ENCODE data around the gene MCEE. TPM values are rescaled to one million over a fixed set of nuclear protein-coding genes. Genes with fewer than 3 reads are reported as not detected.

Gene MCEE
- total RNA-seq, 3 donors from 2014 or later: 16.0 to 33.8 (median 27.5) TPM

DNA sequence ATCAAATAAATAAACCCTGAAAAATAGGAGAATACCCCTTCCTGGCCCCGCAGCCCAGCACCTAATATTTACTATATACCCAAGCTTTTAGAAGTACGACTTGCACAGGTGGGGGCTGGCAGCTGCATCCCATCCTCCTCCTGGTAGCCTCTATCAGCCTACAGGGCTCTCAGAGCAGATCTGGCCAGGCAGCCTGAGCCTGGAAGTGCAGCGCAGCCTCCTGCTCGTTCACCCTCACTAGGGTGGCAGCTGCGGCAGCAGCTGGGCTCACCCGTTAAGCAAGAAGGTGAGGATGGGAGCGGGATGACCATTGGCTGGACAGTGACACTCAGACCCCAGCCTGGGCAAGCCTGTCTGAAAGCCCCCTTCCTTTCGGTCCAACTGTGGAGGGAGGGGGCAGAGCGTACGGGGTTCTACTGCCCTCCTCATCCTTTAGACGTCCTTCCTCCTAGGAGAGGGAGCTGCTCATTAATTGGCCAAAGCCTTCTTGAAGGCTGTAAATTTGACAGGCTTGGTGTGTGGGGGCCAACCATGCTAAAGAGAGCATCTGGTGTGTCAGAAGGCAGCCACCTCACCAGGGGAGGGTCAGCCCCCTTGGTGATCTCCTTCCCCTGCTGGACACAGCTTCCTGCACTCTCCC, 23.7 kb upstream of the MCEE start:
- no peaks in the 10 kb centered on the region for H3K4me1 ChIP-seq
- intact Hi-C loops (cut with DNase I; ENCODE audit: low total_unique reads): no loop called here
- no peaks in the 10 kb centered on the region for H3K27me3 ChIP-seq
- TF ChIP-seq POLR2A (IDR thresholded peaks at IDR 0.05): no peak
- no peak for TF ChIP-seq POLR2AphosphoS5 (IDR thresholded peaks at IDR 0.05)
- TF ChIP-seq, protein P1, sequence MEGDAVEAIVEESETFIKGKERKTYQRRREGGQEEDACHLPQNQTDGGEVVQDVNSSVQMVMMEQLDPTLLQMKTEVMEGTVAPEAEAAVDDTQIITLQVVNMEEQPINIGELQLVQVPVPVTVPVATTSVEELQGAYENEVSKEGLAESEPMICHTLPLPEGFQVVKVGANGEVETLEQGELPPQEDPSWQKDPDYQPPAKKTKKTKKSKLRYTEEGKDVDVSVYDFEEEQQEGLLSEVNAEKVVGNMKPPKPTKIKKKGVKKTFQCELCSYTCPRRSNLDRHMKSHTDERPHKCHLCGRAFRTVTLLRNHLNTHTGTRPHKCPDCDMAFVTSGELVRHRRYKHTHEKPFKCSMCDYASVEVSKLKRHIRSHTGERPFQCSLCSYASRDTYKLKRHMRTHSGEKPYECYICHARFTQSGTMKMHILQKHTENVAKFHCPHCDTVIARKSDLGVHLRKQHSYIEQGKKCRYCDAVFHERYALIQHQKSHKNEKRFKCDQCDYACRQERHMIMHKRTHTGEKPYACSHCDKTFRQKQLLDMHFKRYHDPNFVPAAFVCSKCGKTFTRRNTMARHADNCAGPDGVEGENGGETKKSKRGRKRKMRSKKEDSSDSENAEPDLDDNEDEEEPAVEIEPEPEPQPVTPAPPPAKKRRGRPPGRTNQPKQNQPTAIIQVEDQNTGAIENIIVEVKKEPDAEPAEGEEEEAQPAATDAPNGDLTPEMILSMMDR (IDR thresholded peaks at IDR 0.05): no peak
- no peak overlapping the region for H3K27ac ChIP-seq
- no peaks in the 10 kb centered on the region for H3K9me3 ChIP-seq
- peaks cover 6% of the 10 kb centered on the region for H3K36me3 ChIP-seq
- DNase-seq (ENCODE audit: low spot score in 2 of 2): no peak
- H3K4me3 ChIP-seq: no peak overlapping the region

DNA sequence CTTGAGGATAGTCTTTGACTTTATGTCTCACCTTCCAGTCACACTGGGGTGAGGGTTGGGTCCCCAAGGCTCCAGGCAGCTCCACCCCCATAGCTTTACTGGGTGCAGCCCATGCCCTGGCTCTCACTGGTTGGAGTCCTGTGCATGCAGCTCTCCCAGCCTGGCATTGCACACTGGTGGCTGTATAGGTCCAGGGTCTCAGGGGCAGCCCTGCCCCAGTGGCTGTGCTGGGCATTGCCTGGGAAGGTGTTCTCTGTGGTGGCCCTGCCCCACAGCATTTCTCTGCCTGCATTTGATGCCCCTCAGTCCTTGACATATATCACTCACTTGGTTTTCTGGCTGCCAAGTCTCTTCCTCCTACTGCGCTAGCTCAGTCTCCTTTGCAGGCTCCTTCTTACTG, 21.6 kb upstream of the MCEE start:
- Histone ChIP-seq H3K27me3 (no peaks in the 10 kb centered on the region), H3K9me3 (no peaks in the 10 kb centered on the region), H3K4me3 (no peak overlapping the region), H3K4me1 (no peaks in the 10 kb centered on the region), H3K27ac (no peak overlapping the region), H3K36me3 (peaks cover 6% of the 10 kb centered on the region)
- DNase-seq (ENCODE audit: low spot score in 2 of 2): no peak
- intact Hi-C loops (cut with DNase I; ENCODE audit: low total_unique reads): no loop called here
- TF ChIP-seq, protein P1 (IDR thresholded peaks at IDR 0.05): no peak
- TF ChIP-seq POLR2AphosphoS5 (IDR thresholded peaks at IDR 0.05): no peak
- no peak for TF ChIP-seq POLR2A (IDR thresholded peaks at IDR 0.05)

DNA sequence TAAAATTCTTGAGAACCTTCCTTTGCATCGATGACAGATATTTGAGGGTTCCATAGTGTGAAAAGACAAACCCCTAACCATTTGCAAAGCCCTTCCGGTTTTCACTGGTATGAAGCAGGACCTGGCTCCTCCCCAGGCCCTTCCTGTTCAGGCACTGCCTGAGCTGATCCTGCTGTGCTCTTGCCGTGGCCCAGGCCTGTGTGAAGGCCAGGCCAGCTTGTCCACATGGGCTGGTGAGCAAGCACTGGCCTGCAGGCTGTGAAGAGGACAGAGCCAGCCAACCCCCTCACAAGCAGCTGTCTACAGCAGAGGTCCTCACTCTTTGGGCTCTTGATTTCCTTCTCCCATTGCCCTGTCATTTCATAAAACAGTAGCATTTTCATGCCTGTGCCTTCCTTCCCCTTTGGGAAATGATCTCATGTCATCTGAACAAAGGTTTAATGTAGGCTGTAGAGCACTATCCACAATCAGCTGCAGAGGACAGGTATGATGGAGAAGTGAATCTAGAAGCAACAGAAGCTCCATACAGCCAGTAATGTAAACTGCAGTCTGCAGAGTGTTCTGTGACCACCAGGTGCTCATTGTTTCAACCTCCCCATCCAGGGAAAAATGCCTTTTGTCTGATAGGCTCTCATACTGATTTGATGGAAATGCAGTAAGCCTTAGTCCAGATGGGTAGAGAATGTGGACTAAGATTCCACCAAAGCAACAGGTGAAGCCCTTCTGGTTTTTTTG, 20.2 kb upstream of the MCEE start:
- TF ChIP-seq, protein P1 (IDR thresholded peaks at IDR 0.05): no peak
- TF ChIP-seq POLR2AphosphoS5 (IDR thresholded peaks at IDR 0.05): no peak
- Histone ChIP-seq H3K4me1 (no peaks in the 10 kb centered on the region), H3K4me3 (no peak overlapping the region), H3K9me3 (no peaks in the 10 kb centered on the region), H3K27ac (no peak overlapping the region), H3K27me3 (no peaks in the 10 kb centered on the region), H3K36me3 (peaks cover 6% of the 10 kb centered on the region)
- no peak for DNase-seq (ENCODE audit: low spot score in 2 of 2)
- intact Hi-C loops (cut with DNase I; ENCODE audit: low total_unique reads): no loop called here

DNA sequence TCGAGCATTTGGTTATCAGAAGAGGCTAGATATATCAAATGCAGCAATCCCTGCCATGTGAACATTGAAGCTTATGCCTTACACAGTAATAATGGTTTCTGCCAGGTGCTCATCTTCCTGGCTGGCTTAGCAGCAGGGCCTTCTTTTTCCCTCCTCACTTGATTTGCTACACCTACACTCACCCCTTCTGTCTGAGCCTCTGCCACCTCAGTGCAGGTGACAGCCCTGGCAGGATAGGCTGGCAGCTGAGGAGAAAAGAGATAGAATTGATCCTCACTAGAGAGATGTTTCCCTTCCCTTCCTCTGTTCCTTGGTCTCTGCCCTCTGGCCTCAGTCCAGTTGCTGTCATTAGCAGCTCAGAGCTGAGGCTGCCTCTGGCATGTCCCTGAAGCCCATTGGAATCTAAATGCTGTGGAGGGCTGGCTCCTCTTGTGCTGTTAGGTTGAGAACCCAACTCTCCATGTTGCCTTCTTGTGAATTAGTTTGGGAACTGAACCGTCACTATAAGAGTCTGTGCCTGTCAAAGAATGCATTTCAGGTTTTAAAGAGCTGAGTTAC, 18.6 kb upstream of the MCEE start:
- peaks cover 19% of the 10 kb centered on the region for H3K36me3 ChIP-seq
- no peaks in the 10 kb centered on the region for H3K27me3 ChIP-seq
- no peaks in the 10 kb centered on the region for H3K4me1 ChIP-seq
- no peak overlapping the region for H3K4me3 ChIP-seq
- DNase-seq (ENCODE audit: low spot score in 2 of 2): no peak
- TF ChIP-seq POLR2A (IDR thresholded peaks at IDR 0.05): no peak
- TF ChIP-seq POLR2AphosphoS5 (IDR thresholded peaks at IDR 0.05): no peak
- TF ChIP-seq, protein P1 (IDR thresholded peaks at IDR 0.05): no peak
- intact Hi-C loops (cut with DNase I; ENCODE audit: low total_unique reads): no loop called here
- H3K9me3 ChIP-seq: no peaks in the 10 kb centered on the region
- no peak overlapping the region for H3K27ac ChIP-seq

DNA sequence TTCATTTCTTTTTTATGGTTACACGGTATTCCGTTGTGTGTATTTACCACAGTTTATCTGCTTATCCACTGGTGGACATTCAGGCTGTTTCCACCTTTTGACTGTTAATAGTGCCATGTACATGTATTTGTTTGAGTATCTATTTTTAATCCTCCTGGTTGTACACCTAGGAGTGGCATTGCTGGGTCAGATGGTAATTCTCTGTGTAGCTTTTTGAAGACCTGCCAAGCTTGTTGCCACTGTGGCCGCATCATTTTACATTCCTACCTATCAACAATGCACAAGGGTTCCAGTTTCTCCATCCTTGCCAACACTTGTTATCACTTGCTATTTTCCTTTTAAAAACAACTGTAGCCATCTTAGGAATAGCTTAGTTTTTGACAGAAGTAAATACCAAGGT, 13.8 kb upstream of the MCEE start:
- Histone ChIP-seq H3K36me3 (peaks cover 13% of the 10 kb centered on the region), H3K4me1 (no peaks in the 10 kb centered on the region), H3K9me3 (no peaks in the 10 kb centered on the region), H3K27me3 (no peaks in the 10 kb centered on the region), H3K27ac (no peak overlapping the region), H3K4me3 (no peak overlapping the region)
- DNase-seq (ENCODE audit: low spot score in 2 of 2): no peak
- intact Hi-C loops (cut with DNase I; ENCODE audit: low total_unique reads): no loop called here
- TF ChIP-seq, protein P1 (IDR thresholded peaks at IDR 0.05): no peak
- TF ChIP-seq POLR2A (IDR thresholded peaks at IDR 0.05): no peak
- no peak for TF ChIP-seq POLR2AphosphoS5 (IDR thresholded peaks at IDR 0.05)
